Mucosa of stomach (tissue), 1 donor: Measurements from ENCODE around the gene GPR83.
"Not testable (repeated sequence)": the region's sequence is repeated elsewhere in the genome, so short reads cannot be mapped to it uniquely, and the experiment has no call there.

Experiments used
- H3K27me3 ChIP-seq: one replicate; pipeline ENCODE4 v1.7.0; 2013; ENCODE audit warnings: mild to moderate bottlenecking, low read length; ENCODE audit not compliant: control insufficient read depth, insufficient read depth
- H3K36me3 ChIP-seq: one replicate; pipeline ENCODE4 v1.7.0; 2013; ENCODE audit warnings: low read length; ENCODE audit not compliant: control insufficient read depth, insufficient read depth
- H3K4me1 ChIP-seq: one replicate; pipeline ENCODE4 v1.7.0; 2013; ENCODE audit warnings: mild to moderate bottlenecking, low read length; ENCODE audit not compliant: control insufficient read depth, insufficient read depth
- H3K4me3 ChIP-seq: one replicate; pipeline ENCODE4 v1.7.0; 2013; ENCODE audit warnings: low read length
- H3K9ac ChIP-seq: one replicate; pipeline ENCODE4 v1.7.0; 2013; ENCODE audit warnings: mild to moderate bottlenecking, low read length, moderate library complexity
- H3K9me3 ChIP-seq: one replicate; pipeline ENCODE4 v1.7.0; 2013; ENCODE audit warnings: mild to moderate bottlenecking, low read length, moderate library complexity; ENCODE audit not compliant: control insufficient read depth
- donor health status: Pancreatic carcinoma.

GPR83 gene

GRCh38 chr11:94405062-94405833 lies 4.0 kb upstream of the GPR83 start:
- peaks cover 8% of the 10 kb centered on the region for H3K4me1 ChIP-seq
- H3K9me3 ChIP-seq, result no peaks in the 10 kb centered on the region

GRCh38 chr11:94402355-94402754 lies 1.1 kb upstream of the GPR83 start:
- Histone ChIP-seq H3K4me1 (peaks cover 8% of the 10 kb centered on the region), H3K27me3 (peaks cover 44% of the 10 kb centered on the region), H3K4me3 (no peak overlapping the region), H3K9ac (no peak overlapping the region), H3K36me3 (no peaks in the 10 kb centered on the region), H3K9me3 (no peaks in the 10 kb centered on the region)

More at GRCh38 chr11:94405062-94405833, 4.0 kb upstream of the GPR83 start:
- H3K36me3 ChIP-seq, result no peaks in the 10 kb centered on the region
- H3K9ac ChIP-seq, result no peak overlapping the region
- no peak overlapping the region for H3K4me3 ChIP-seq
- peaks cover 22% of the 10 kb centered on the region for H3K27me3 ChIP-seq

GRCh38 chr11:94401773-94402265 lies 600 bp upstream of the GPR83 start:
- Histone ChIP-seq H3K4me1 (peaks cover 8% of the 10 kb centered on the region), H3K9ac (no peak overlapping the region), H3K9me3 (no peaks in the 10 kb centered on the region), H3K36me3 (no peaks in the 10 kb centered on the region), H3K27me3 (peaks cover 44% of the 10 kb centered on the region), H3K4me3 (no peak overlapping the region)

GRCh38 chr11:94400457-94400838 lies 771 bp downstream of the GPR83 start:
- Histone ChIP-seq H3K9me3 (no peaks in the 10 kb centered on the region), H3K36me3 (no peaks in the 10 kb centered on the region), H3K27me3 (peaks cover 46% of the 10 kb centered on the region), H3K9ac (no peak overlapping the region), H3K4me1 (peaks cover 8% of the 10 kb centered on the region), H3K4me3 (no peak overlapping the region)

- peaks cover 48% of the 10 kb centered on the region for H3K27me3 ChIP-seq
- no peak overlapping the region for H3K9ac ChIP-seq
- H3K36me3 ChIP-seq, result no peaks in the 10 kb centered on the region
- peaks cover 8% of the 10 kb centered on the region for H3K4me1 ChIP-seq
- H3K4me3 ChIP-seq, result no peak overlapping the region
- H3K9me3 ChIP-seq, result no peaks in the 10 kb centered on the region
Observed at GRCh38 chr11:94400050-94400449, 1.2 kb downstream of the GPR83 start.

- no peaks in the 10 kb centered on the region for H3K36me3 ChIP-seq
- H3K4me3 ChIP-seq, result no peak overlapping the region
- H3K9me3 ChIP-seq, result no peaks in the 10 kb centered on the region
- H3K9ac ChIP-seq, result no peak overlapping the region
- peaks cover 8% of the 10 kb centered on the region for H3K4me1 ChIP-seq
- peaks cover 48% of the 10 kb centered on the region for H3K27me3 ChIP-seq
Observed at GRCh38 chr11:94398101-94398500, 3.1 kb downstream of the GPR83 start.

- Histone ChIP-seq H3K4me1 (peaks cover 8% of the 10 kb centered on the region), H3K27me3 (peaks cover 34% of the 10 kb centered on the region)
Observed at GRCh38 chr11:94396282-94396681, 4.9 kb downstream of the GPR83 start.

GRCh38 chr11:94391937-94392336 lies 9.3 kb downstream of the GPR83 start:
- not testable (repeated sequence) for H3K4me1 ChIP-seq, H3K4me3 ChIP-seq, H3K9me3 ChIP-seq, H3K27me3 ChIP-seq, H3K36me3 ChIP-seq, H3K9ac ChIP-seq

More at GRCh38 chr11:94396282-94396681, 4.9 kb downstream of the GPR83 start:
- no peaks in the 10 kb centered on the region for H3K9me3 ChIP-seq
- no peak overlapping the region for H3K9ac ChIP-seq
- no peak overlapping the region for H3K4me3 ChIP-seq
- no peaks in the 10 kb centered on the region for H3K36me3 ChIP-seq

- no peak overlapping the region for H3K4me3 ChIP-seq
- no peak overlapping the region for H3K9ac ChIP-seq
- no peaks in the 10 kb centered on the region for H3K27me3 ChIP-seq
- H3K4me1 ChIP-seq, result no peaks in the 10 kb centered on the region
- H3K36me3 ChIP-seq, result no peaks in the 10 kb centered on the region
- H3K9me3 ChIP-seq, result no peaks in the 10 kb centered on the region
Observed at GRCh38 chr11:94379613-94380012, 21.6 kb downstream of the GPR83 start.

- Histone ChIP-seq H3K9ac (no peak overlapping the region), H3K4me1 (no peaks in the 10 kb centered on the region), H3K4me3 (no peak overlapping the region), H3K36me3 (no peaks in the 10 kb centered on the region), H3K27me3 (no peaks in the 10 kb centered on the region), H3K9me3 (no peaks in the 10 kb centered on the region)
Observed at GRCh38 chr11:94376841-94377240, 24.4 kb downstream of the GPR83 start.

- H3K9ac ChIP-seq, H3K36me3 ChIP-seq, H3K9me3 ChIP-seq, H3K27me3 ChIP-seq, H3K4me3 ChIP-seq, H3K4me1 ChIP-seq: not testable (repeated sequence)
Observed at GRCh38 chr11:94370576-94370975, 30.6 kb downstream of the GPR83 start.

GRCh38 chr11:94350850-94351563 lies 50.2 kb downstream of the GPR83 start:
- H3K4me1 ChIP-seq, H3K9ac ChIP-seq, H3K27me3 ChIP-seq, H3K36me3 ChIP-seq, H3K9me3 ChIP-seq, H3K4me3 ChIP-seq: not testable (repeated sequence)
